Smooth muscle cell (in vitro differentiated cells): ENCODE results near the gene NOSIP. TPM values are rescaled to one million over a fixed set of nuclear protein-coding genes. Genes with fewer than 3 reads are reported as not detected.

Source experiments
- DNase-seq: peaks from one replicate; lab custom pipeline; 2025; ENCODE audit not compliant: unreplicated experiment; lab: John Stamatoyannopoulos, UW
- H2AFZ ChIP-seq: fragments of 200-600 bp; sonication (generic); 2 replicates; pipeline ENCODE4 v1.6.0; 2016; ENCODE audit warnings: antibody characterized with exemption, low read depth, mild to moderate bottlenecking
- H3F3A ChIP-seq: fragments of 200-600 bp; sonication (generic); 2 replicates; pipeline ENCODE4 v1.6.0; 2017; ENCODE audit warnings: antibody characterized with exemption, low read depth
- H3K27ac ChIP-seq: fragments of 200-600 bp; sonication (generic); 2 replicates; pipeline ENCODE4 v1.5.1; 2016; ENCODE audit warnings: low read depth, mild to moderate bottlenecking
- H3K27me3 ChIP-seq: fragments of 200-600 bp; sonication (generic); 2 replicates; pipeline ENCODE4 v1.6.1; 2016; ENCODE audit warnings: low read depth, mild to moderate bottlenecking
- H3K36me3 ChIP-seq: fragments of 200-600 bp; sonication (generic); 2 replicates; pipeline ENCODE4 v1.5.1; 2016; ENCODE audit warnings: low read depth
- H3K4me1 ChIP-seq: fragments of 200-600 bp; sonication (generic); 2 replicates; pipeline ENCODE4 v1.5.1; 2016; ENCODE audit warnings: low read depth
- H3K4me2 ChIP-seq: fragments of 200-600 bp; sonication (generic); 2 replicates; pipeline ENCODE4 v1.6.0; 2016; ENCODE audit warnings: mild to moderate bottlenecking
- H3K4me3 ChIP-seq: fragments of 200-600 bp; sonication (generic); 2 replicates; pipeline ENCODE4 v1.5.1; 2016; ENCODE audit warnings: mild to moderate bottlenecking
- H3K79me2 ChIP-seq: fragments of 200-600 bp; sonication (generic); 2 replicates; pipeline ENCODE4 v1.6.0; 2016; ENCODE audit warnings: low read depth, mild to moderate bottlenecking
- H3K9ac ChIP-seq: fragments of 200-600 bp; sonication (generic); 2 replicates; pipeline ENCODE4 v1.6.0; 2016; ENCODE audit warnings: low read depth
- H3K9me3 ChIP-seq: fragments of 200-600 bp; sonication (generic); replicated peaks from 2 replicates; pipeline ENCODE4 v1.5.1; 2016; ENCODE audit warnings: low read depth
- H4K20me1 ChIP-seq: fragments of 200-600 bp; sonication (generic); 2 replicates; pipeline ENCODE4 v1.6.0; 2016; ENCODE audit warnings: low read depth
- WGBS: methylation state at CpG from one replicate; pipeline ENCODE4 v1.1.7; 2016; ENCODE audit warnings: low lambda C conversion rate; 5-methylcytosine and 5-hydroxymethylcytosine counted together
- polyA plus RNA-seq: library from polyadenylated mRNA; unstranded; fragments of >200 nt; fragmentation: Nextera tagmentation; extraction: Ambion mirVana; gene quantifications from 2 replicates; pipeline ENCODE4 v1.2.1, GENCODE V29; 2016
- total RNA-seq: library from RNA; depleted of rRNA; stranded (reverse); fragments of >200 nt; gene quantifications from 2 replicates; pipeline ENCODE4 v1.2.3, GENCODE V29; 2014
- TF ChIP-seq, protein P1 (sequence below): fragments of 200-600 bp; sonication (generic); IDR thresholded peaks from 2 replicates; pipeline ENCODE4 v1.5.1; 2017; ENCODE audit warnings: borderline replicate concordance, mild to moderate bottlenecking, antibody characterized with exemption; ENCODE audit not compliant: insufficient read depth, poor library complexity, severe bottlenecking

Gene NOSIP
- total and polyA plus RNA-seq, 2 experiments from 2014 or later: 45.0 to 95.7 TPM

DNA sequence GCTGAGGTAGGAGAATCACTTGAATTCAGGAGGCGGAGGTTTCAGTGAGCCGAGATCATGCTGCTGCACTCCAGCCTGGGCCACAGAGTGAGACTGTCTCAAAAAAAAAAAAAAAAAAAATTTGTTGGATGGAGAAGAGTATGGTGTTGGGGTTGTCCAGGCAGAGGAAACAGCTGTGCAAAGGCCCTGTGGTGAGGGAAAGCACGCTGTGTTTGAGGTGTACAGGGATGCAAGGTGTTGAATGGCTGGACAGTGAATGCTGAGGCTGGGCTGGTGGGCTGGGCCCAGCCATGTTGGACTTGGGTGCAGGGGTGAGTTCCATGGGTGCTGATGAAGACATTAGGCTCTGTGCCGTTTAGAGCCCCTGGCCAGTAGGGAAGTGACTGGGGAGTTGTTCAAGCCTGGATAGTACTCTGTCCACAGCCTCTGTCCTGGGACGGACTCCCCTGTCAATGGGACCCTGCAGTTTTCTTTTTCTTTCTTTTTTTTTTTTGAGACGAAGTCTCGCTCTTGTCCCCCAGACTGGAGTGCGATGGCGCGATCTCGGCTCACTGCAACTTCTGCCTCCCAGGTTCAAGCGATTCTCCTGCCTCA is 29.2 kb upstream of the NOSIP start:
- Histone ChIP-seq H4K20me1 (peaks cover 93% of the 10 kb centered on the region), H3K27me3 (no peaks in the 10 kb centered on the region), H3K4me3 (no peak overlapping the region), H3K27ac (no peak overlapping the region), H2AFZ (no peak overlapping the region), H3K4me1 (no peaks in the 10 kb centered on the region), H3K9me3 (no peaks in the 10 kb centered on the region), H3K36me3 (no peaks in the 10 kb centered on the region), H3K9ac (no peak overlapping the region), H3F3A (no peaks in the 10 kb centered on the region), H3K4me2 (no peak overlapping the region), H3K79me2 (peaks cover 88% of the 10 kb centered on the region)
- WGBS: 98% methylated on average over 12 of the region's 12 CpGs
- no peak for DNase-seq
- TF ChIP-seq, protein P1, sequence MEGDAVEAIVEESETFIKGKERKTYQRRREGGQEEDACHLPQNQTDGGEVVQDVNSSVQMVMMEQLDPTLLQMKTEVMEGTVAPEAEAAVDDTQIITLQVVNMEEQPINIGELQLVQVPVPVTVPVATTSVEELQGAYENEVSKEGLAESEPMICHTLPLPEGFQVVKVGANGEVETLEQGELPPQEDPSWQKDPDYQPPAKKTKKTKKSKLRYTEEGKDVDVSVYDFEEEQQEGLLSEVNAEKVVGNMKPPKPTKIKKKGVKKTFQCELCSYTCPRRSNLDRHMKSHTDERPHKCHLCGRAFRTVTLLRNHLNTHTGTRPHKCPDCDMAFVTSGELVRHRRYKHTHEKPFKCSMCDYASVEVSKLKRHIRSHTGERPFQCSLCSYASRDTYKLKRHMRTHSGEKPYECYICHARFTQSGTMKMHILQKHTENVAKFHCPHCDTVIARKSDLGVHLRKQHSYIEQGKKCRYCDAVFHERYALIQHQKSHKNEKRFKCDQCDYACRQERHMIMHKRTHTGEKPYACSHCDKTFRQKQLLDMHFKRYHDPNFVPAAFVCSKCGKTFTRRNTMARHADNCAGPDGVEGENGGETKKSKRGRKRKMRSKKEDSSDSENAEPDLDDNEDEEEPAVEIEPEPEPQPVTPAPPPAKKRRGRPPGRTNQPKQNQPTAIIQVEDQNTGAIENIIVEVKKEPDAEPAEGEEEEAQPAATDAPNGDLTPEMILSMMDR: no peak

- TF ChIP-seq, protein P1: no peak
- Histone ChIP-seq H3K9me3 (no peaks in the 10 kb centered on the region), H2AFZ (no peak overlapping the region), H3K9ac (no peak overlapping the region), H3K36me3 (peaks cover 8% of the 10 kb centered on the region), H3F3A (no peaks in the 10 kb centered on the region), H3K4me2 (no peak overlapping the region), H3K27ac (no peak overlapping the region), H3K4me1 (no peaks in the 10 kb centered on the region), H3K27me3 (no peaks in the 10 kb centered on the region), H4K20me1 (peaks cover 86% of the 10 kb centered on the region), H3K79me2 (peaks cover 91% of the 10 kb centered on the region), H3K4me3 (no peak overlapping the region)
- DNase-seq: no peak
- 95% methylated on average over 7 of the region's 7 CpGs for WGBS
Measured at GRCh38 chr19:49605605-49606004, 25.2 kb upstream of the NOSIP start.

DNA sequence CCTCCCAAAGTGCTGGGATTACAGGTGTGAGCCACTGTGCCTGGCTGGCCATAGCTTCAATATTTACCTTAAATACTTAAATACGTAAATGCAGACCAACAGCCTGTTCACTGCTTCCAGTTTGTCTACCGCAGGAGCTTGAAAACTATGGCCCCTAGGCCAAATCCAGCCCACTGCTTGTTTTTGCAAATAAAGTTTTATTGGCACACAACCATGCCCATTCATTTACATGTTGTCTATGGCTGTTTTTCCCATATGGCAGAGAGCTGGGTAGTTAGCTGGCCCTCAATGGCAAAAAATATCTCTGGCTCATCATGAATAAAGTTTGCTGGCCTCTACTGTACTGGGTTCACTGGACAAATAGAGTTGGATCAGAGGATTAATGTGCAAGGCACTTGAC is 22.4 kb upstream of the NOSIP start:
- Histone ChIP-seq H3K79me2 (peaks cover 81% of the 10 kb centered on the region), H3F3A (no peaks in the 10 kb centered on the region), H3K27ac (no peak overlapping the region), H3K9me3 (no peaks in the 10 kb centered on the region), H3K4me2 (no peak overlapping the region), H3K4me1 (no peaks in the 10 kb centered on the region), H3K36me3 (peaks cover 8% of the 10 kb centered on the region), H3K27me3 (no peaks in the 10 kb centered on the region), H4K20me1 (peaks cover 80% of the 10 kb centered on the region), H3K9ac (no peak overlapping the region), H3K4me3 (no peak overlapping the region), H2AFZ (no peak overlapping the region)
- 100% methylated on average over 2 of the region's 2 CpGs for WGBS
- TF ChIP-seq, protein P1: no peak
- DNase-seq: no peak

DNA sequence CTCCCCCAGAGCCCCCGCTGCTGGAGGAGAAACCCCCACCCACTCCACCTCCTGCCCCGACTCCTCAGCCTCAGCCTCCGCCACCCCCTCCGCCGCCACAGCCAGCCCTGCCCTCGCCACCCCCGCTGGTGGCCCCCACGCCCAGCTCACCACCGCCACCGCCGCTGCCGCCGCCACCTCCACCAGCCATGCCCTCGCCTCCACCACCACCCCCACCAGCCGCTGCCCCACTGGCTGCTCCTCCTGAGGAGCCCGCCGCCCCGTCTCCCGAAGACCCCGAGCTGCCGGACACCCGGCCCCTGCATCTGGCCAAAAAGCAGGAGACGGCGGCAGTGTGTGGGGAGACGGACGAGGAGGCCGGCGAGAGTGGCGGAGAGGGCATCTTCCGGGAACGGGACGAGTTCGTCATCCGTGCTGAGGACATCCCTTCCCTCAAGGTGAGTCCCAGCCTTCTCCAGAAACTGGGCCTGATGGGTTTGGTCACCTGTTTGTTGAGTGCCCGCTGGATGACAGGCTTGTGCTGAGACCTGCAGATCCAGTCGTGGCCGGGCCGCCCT is 21.2 kb upstream of the NOSIP start:
- H3K27ac ChIP-seq: no peak overlapping the region
- no peaks in the 10 kb centered on the region for H3K4me1 ChIP-seq
- no peaks in the 10 kb centered on the region for H3K9me3 ChIP-seq
- H2AFZ ChIP-seq: no peak overlapping the region
- no peak overlapping the region for H3K9ac ChIP-seq
- no peaks in the 10 kb centered on the region for H3F3A ChIP-seq
- WGBS: 97% methylated on average over 18 of the region's 38 CpGs
- no peak overlapping the region for H3K4me2 ChIP-seq
- H3K79me2 ChIP-seq: peaks cover 69% of the 10 kb centered on the region
- no peak for DNase-seq
- H3K4me3 ChIP-seq: no peak overlapping the region
- H3K27me3 ChIP-seq: no peaks in the 10 kb centered on the region
- TF ChIP-seq, protein P1: no peak
- H4K20me1 ChIP-seq: peaks cover 67% of the 10 kb centered on the region
- peaks cover 8% of the 10 kb centered on the region for H3K36me3 ChIP-seq
